Measurements from ENCODE around the gene CDYL. TPM values are rescaled to one million over a fixed set of nuclear protein-coding genes. Genes with fewer than 3 reads are reported as not detected.

The CDYL gene
- total RNA-seq, 4 donors from 2014 or later = 24.1 to 24.8 (median 24.5) TPM

DNA sequence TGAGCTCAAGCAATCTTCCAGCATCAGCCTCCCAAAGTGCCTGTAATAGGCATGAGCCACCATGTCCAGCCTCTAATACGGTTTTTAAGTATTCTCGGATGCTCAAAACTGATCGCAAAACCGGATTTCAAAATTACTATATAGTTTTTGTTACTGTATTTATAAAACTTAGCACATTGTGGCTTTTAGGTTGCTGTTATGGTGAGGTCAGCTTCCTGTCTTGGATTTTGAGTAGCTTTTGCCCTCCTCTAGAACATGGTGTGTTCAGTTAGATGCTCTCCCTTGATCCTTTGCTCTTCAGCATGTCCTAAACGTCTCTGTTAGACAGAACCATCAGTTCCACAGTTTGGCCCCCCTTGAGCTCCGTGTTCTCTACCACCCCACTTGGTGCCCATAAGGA is 131.4 kb downstream of the CDYL start:
- Histone ChIP-seq H3K36me3 (no peaks in the 10 kb centered on the region), H3K4me1 (peaks cover 30 to 37% of the 10 kb centered on the region in 2 donors), H3K27me3 (no peaks in the 10 kb centered on the region), H3K27ac (no peak overlapping the region), H3K4me3 (no peak overlapping the region), H3K9me3 (no peaks in the 10 kb centered on the region)
- DNase-seq = no peak
- in situ Hi-C loops (cut with MboI; ENCODE audit: low sequenced_read_pairs in 4 of 4) (no loop called here), intact Hi-C loops (cut with DNase I; ENCODE audit: low total_unique reads) (no loop called here)
- ATAC-seq = no peak
- TF ChIP-seq, protein P1, sequence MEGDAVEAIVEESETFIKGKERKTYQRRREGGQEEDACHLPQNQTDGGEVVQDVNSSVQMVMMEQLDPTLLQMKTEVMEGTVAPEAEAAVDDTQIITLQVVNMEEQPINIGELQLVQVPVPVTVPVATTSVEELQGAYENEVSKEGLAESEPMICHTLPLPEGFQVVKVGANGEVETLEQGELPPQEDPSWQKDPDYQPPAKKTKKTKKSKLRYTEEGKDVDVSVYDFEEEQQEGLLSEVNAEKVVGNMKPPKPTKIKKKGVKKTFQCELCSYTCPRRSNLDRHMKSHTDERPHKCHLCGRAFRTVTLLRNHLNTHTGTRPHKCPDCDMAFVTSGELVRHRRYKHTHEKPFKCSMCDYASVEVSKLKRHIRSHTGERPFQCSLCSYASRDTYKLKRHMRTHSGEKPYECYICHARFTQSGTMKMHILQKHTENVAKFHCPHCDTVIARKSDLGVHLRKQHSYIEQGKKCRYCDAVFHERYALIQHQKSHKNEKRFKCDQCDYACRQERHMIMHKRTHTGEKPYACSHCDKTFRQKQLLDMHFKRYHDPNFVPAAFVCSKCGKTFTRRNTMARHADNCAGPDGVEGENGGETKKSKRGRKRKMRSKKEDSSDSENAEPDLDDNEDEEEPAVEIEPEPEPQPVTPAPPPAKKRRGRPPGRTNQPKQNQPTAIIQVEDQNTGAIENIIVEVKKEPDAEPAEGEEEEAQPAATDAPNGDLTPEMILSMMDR (IDR thresholded peaks at IDR 0.05 in 4 of 5, conservative IDR thresholded peaks at IDR 0.05 in 1 of 5) = no peak
- TF ChIP-seq POLR2A (IDR thresholded peaks at IDR 0.05) = no peak

DNA sequence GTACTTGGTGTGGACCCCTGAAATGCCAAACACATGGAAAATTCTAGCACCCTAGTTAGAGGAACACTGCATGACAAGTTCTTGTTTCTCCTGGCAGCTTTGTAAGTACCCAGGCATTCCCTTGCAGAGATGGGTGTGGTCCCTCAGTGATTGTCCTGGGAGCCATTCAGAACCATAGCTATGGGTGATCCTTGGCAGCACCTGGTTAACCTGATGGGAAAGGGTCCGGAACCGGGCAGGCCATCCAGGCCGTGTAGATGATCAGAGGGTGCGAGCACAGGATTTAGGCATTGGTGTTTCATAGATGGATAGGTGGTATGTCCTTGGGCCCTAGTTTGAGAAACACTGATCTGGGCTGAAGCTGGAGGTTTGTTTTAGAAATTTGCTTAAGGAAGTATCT is 131.9 kb downstream of the CDYL start:
- Histone ChIP-seq H3K27me3 (no peaks in the 10 kb centered on the region), H3K36me3 (no peaks in the 10 kb centered on the region), H3K4me1 (peaks cover 33 to 39% of the 10 kb centered on the region in 2 donors), H3K4me3 (no peak overlapping the region), H3K27ac (no peak overlapping the region), H3K9me3 (no peaks in the 10 kb centered on the region)
- intact Hi-C loops (cut with DNase I; ENCODE audit: low total_unique reads) (no loop called here), in situ Hi-C loops (cut with MboI; ENCODE audit: low sequenced_read_pairs in 4 of 4) (no loop called here)
- TF ChIP-seq POLR2A (IDR thresholded peaks at IDR 0.05) = no peak
- TF ChIP-seq, protein P1 (IDR thresholded peaks at IDR 0.05 in 4 of 5, conservative IDR thresholded peaks at IDR 0.05 in 1 of 5) = no peak
- no peak for DNase-seq
- no peak for ATAC-seq

DNA sequence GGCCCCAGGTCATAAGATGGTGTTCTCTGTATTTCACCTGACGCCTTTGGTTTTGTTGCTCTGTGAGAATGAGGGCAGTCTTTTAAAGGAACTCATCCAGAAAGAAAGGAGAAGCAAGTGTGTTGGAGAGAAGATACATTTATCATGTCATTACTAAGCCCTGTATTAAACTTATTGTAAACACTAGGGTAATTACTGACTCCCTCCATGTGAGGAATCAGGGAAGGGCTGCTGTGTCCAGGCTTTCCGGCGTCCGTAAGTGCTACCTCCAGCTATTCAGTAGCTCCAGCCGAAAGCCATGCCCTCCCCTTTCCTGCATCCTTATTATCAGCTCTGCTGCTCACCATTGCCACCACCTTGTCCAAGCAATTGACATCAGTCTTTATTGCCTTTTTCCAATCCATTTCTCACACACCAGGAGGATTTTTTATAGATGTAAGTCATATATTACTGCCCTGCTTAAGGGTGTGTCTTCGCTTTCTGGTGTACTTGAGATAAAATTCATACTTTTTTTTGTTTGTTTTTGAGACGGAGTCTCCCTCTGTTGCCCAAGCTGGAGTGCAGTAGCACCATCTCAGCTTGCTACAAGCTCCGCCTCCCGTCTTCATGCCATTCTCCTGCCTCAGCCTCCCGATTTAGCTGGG is 133.0 kb downstream of the CDYL start:
- no peak overlapping the region for H3K4me3 ChIP-seq
- ATAC-seq = no peak
- intact Hi-C loops (cut with DNase I; ENCODE audit: low total_unique reads) = no loop called here
- no peaks in the 10 kb centered on the region for H3K9me3 ChIP-seq
- peaks cover 34 to 43% of the 10 kb centered on the region in 2 donors for H3K4me1 ChIP-seq
- no peaks in the 10 kb centered on the region for H3K36me3 ChIP-seq
- no peak for DNase-seq
- in situ Hi-C loops (cut with MboI; ENCODE audit: low sequenced_read_pairs in 4 of 4) = no loop called here
- no peak for TF ChIP-seq POLR2A (IDR thresholded peaks at IDR 0.05)
- TF ChIP-seq, protein P1 (IDR thresholded peaks at IDR 0.05 in 4 of 5, conservative IDR thresholded peaks at IDR 0.05 in 1 of 5) = no peak
- H3K27ac ChIP-seq = no peak overlapping the region
- no peaks in the 10 kb centered on the region for H3K27me3 ChIP-seq

DNA sequence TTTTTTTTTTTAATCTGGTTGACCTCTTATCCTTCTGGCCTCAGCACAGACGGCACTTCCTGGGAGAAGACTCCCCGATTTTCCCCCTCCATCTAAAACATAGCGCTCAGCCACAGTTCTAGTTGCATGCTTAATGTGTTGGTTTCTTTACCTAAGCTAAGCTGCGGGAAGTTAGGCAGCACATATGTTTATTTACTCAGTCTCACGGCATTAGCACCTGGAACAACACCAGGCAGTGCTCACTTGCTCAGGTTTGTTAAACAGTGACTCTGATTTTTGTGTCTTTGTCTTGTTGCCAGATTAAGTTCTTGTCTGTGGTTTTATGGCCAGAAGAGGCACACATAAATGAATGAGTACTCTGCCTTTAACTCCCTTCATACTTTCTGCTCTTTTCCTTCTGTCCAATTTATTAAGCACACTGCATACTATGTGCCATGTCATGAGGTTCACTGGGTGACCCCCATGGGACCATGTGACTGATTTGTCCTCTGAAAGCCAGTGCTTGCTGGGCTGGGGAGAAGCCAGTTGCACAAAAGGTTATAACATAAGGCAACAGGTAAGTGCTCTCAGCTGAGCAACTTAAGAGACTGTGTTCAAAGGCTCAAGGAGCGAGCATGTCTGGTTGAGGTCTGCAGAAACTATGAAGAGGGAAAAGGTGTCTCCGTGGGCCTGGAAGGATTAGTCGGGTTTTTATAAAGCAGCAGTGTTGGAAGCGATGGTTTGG is 134.0 kb downstream of the CDYL start:
- Histone ChIP-seq H3K36me3 (no peaks in the 10 kb centered on the region), H3K27ac (no peak overlapping the region), H3K9me3 (no peaks in the 10 kb centered on the region), H3K4me3 (no peak overlapping the region), H3K27me3 (no peaks in the 10 kb centered on the region), H3K4me1 (peaks cover 41 to 51% of the 10 kb centered on the region in 2 donors)
- ATAC-seq (no peak), DNase-seq (no peak)
- intact Hi-C loops (cut with DNase I; ENCODE audit: low total_unique reads) = no loop called here
- in situ Hi-C loops (cut with MboI; ENCODE audit: low sequenced_read_pairs in 4 of 4) = no loop called here
- TF ChIP-seq, protein P1 (IDR thresholded peaks at IDR 0.05 in 4 of 5, conservative IDR thresholded peaks at IDR 0.05 in 1 of 5) = no peak
- TF ChIP-seq POLR2A (IDR thresholded peaks at IDR 0.05) = no peak

All from gastrocnemius medialis (tissue), 4 donors.